BLaER1 treated with 17β-estradiol and CSF1 and Interleukin-3, amounts not matched to agents 10 nM and 100 nM (cell line): Measurements from ENCODE around the gene POU4F3.

Experiments
- H3K27ac ChIP-seq, 11 experiments: shearing (Covaris generic); formaldehyde crosslinking; 2 replicates each; pipeline ENCODE4 v1.8.1; 2022
- H3K27me3 ChIP-seq, 11 experiments: shearing (Covaris generic); formaldehyde crosslinking; 2 replicates each; pipeline ENCODE4 v1.8.1; 2022
- H3K36me3 ChIP-seq, 11 experiments: shearing (Covaris generic); formaldehyde crosslinking; 2 replicates each; pipeline ENCODE4 v1.8.1; 2022
- H3K4me1 ChIP-seq, 10 experiments: shearing (Covaris generic); formaldehyde crosslinking; 2 replicates each; pipeline ENCODE4 v1.8.1; 2022
- H3K4me2 ChIP-seq, 11 experiments: shearing (Covaris generic); formaldehyde crosslinking; 2 replicates each; pipeline ENCODE4 v1.8.1; 2022
- H3K4me3 ChIP-seq, 10 experiments: shearing (Covaris generic); formaldehyde crosslinking; 2 replicates each; pipeline ENCODE4 v1.8.1; 2022
- H3K9ac ChIP-seq, 11 experiments: shearing (Covaris generic); formaldehyde crosslinking; 2 replicates each; pipeline ENCODE4 v1.8.1; 2022
- H3K9me3 ChIP-seq, 11 experiments: shearing (Covaris generic); formaldehyde crosslinking; replicated peaks in 1 of 11; 2 replicates each; pipeline ENCODE4 v1.8.1; 2022
- H4K20me1 ChIP-seq, 11 experiments: shearing (Covaris generic); formaldehyde crosslinking; 2 replicates each; pipeline ENCODE4 v1.8.1; 2022
- Cebpa-rat ChIP-seq, 11 experiments: shearing (Covaris generic); IDR thresholded peaks; 2 replicates each; pipeline ENCODE4 v1.8.1; 2022

Gene POU4F3

GRCh38 chr5:146334074-146334533 lies 4.5 kb upstream of the POU4F3 start:
- no peak overlapping the region for H3K27ac ChIP-seq
- H3K9me3 ChIP-seq: peaks cover 0 to 19% (median 13%) of the 10 kb centered on the region in 11 experiments; a peak in 17 of 22 replicates
- H3K4me2 ChIP-seq: no peak overlapping the region
- H3K4me3 ChIP-seq: no peak overlapping the region
- TF ChIP-seq Cebpa-rat (IDR thresholded peaks at IDR 0.05): no peak
- peaks cover 18 to 33% (median 28%) of the 10 kb centered on the region in 11 experiments; a peak in 20 of 22 replicates for H3K27me3 ChIP-seq
- no peak overlapping the region for H3K9ac ChIP-seq
- no peaks in the 10 kb centered on the region for H3K4me1 ChIP-seq
- no peaks in the 10 kb centered on the region for H3K36me3 ChIP-seq
- H4K20me1 ChIP-seq: no peaks in the 10 kb centered on the region; a peak in 1 of 22 replicates

- Histone ChIP-seq H3K27me3 (peaks cover 28 to 53% (median 48%) of the 10 kb centered on the region in 11 experiments), H3K27ac (no peak overlapping the region), H3K9me3 (peaks cover 11 to 35% (median 27%) of the 10 kb centered on the region in 11 experiments; a peak in 19 of 22 replicates), H4K20me1 (peaks cover 0 to 7% (median 0%) of the 10 kb centered on the region in 11 experiments; a peak in 3 of 22 replicates), H3K4me3 (no peak overlapping the region), H3K9ac (no peak overlapping the region), H3K4me2 (no peak overlapping the region), H3K36me3 (no peaks in the 10 kb centered on the region), H3K4me1 (no peaks in the 10 kb centered on the region)
- no peak for TF ChIP-seq Cebpa-rat (IDR thresholded peaks at IDR 0.05)
These were observed 2.4 kb upstream of the POU4F3 start for GRCh38 chr5:146336197-146336596.

- H3K27me3 ChIP-seq: peaks cover 40 to 65% (median 60%) of the 10 kb centered on the region in 11 experiments
- no peaks in the 10 kb centered on the region for H3K4me1 ChIP-seq
- no peak overlapping the region for H3K4me3 ChIP-seq
- no peak overlapping the region for H3K9ac ChIP-seq
- no peak overlapping the region for H3K27ac ChIP-seq
- no peaks in the 10 kb centered on the region for H3K36me3 ChIP-seq
- no peak for TF ChIP-seq Cebpa-rat (IDR thresholded peaks at IDR 0.05)
- peaks cover 11 to 37% (median 27%) of the 10 kb centered on the region in 11 experiments; a peak in 19 of 22 replicates for H3K9me3 ChIP-seq
- H3K4me2 ChIP-seq: no peak overlapping the region
- peaks cover 0 to 7% (median 0%) of the 10 kb centered on the region in 11 experiments; a peak in 3 of 22 replicates for H4K20me1 ChIP-seq
These were observed 1.3 kb upstream of the POU4F3 start for GRCh38 chr5:146337264-146337904.

- H3K4me2 ChIP-seq: no peak overlapping the region
These were observed 711 bp upstream of the POU4F3 start for GRCh38 chr5:146337928-146338327.

GRCh38 chr5:146339715-146340259 lies 1.1 kb downstream of the POU4F3 start:
- H4K20me1 ChIP-seq: peaks cover 0 to 13% (median 0%) of the 10 kb centered on the region in 11 experiments; a peak in 5 of 22 replicates
- no peaks in the 10 kb centered on the region for H3K36me3 ChIP-seq
- no peak overlapping the region for H3K9ac ChIP-seq
- H3K9me3 ChIP-seq: peaks cover 11 to 45% (median 27%) of the 10 kb centered on the region in 11 experiments; a peak in 19 of 22 replicates
- peaks cover 62 to 89% (median 84%) of the 10 kb centered on the region in 11 experiments for H3K27me3 ChIP-seq
- no peaks in the 10 kb centered on the region for H3K4me1 ChIP-seq
- no peak for TF ChIP-seq Cebpa-rat (IDR thresholded peaks at IDR 0.05)
- no peak overlapping the region for H3K4me3 ChIP-seq
- H3K4me2 ChIP-seq: no peak overlapping the region
- H3K27ac ChIP-seq: no peak overlapping the region

More at GRCh38 chr5:146337928-146338327, 711 bp upstream of the POU4F3 start:
- no peaks in the 10 kb centered on the region for H3K4me1 ChIP-seq
- H3K36me3 ChIP-seq: no peaks in the 10 kb centered on the region
- peaks cover 0 to 7% (median 0%) of the 10 kb centered on the region in 11 experiments; a peak in 4 of 22 replicates for H4K20me1 ChIP-seq
- no peak overlapping the region for H3K9ac ChIP-seq
- peaks cover 45 to 71% (median 66%) of the 10 kb centered on the region in 11 experiments for H3K27me3 ChIP-seq
- H3K27ac ChIP-seq: no peak overlapping the region
- no peak for TF ChIP-seq Cebpa-rat (IDR thresholded peaks at IDR 0.05)
- peaks cover 11 to 41% (median 27%) of the 10 kb centered on the region in 11 experiments; a peak in 19 of 22 replicates for H3K9me3 ChIP-seq
- H3K4me3 ChIP-seq: no peak overlapping the region

GRCh38 chr5:146340260-146341081 lies 1.8 kb downstream of the POU4F3 start:
- Histone ChIP-seq H3K36me3 (no peaks in the 10 kb centered on the region), H3K27me3 (peaks cover 62 to 94% (median 89%) of the 10 kb centered on the region in 11 experiments), H3K9me3 (peaks cover 12 to 48% (median 30%) of the 10 kb centered on the region in 11 experiments; a peak in 20 of 22 replicates), H3K4me2 (no peak overlapping the region), H4K20me1 (peaks cover 0 to 13% (median 0%) of the 10 kb centered on the region in 11 experiments; a peak in 5 of 22 replicates), H3K9ac (no peak overlapping the region), H3K27ac (no peak overlapping the region), H3K4me3 (no peak overlapping the region), H3K4me1 (no peaks in the 10 kb centered on the region)
- no peak for TF ChIP-seq Cebpa-rat (IDR thresholded peaks at IDR 0.05)

GRCh38 chr5:146341854-146342253 lies 3.2 kb downstream of the POU4F3 start:
- TF ChIP-seq Cebpa-rat (IDR thresholded peaks at IDR 0.05): no peak
- Histone ChIP-seq H3K9me3 (peaks cover 15 to 56% (median 37%) of the 10 kb centered on the region in 11 experiments; a peak in 20 of 22 replicates), H3K9ac (no peak overlapping the region), H3K4me3 (no peak overlapping the region), H3K4me2 (no peak overlapping the region), H3K4me1 (no peaks in the 10 kb centered on the region), H3K36me3 (no peaks in the 10 kb centered on the region), H3K27ac (no peak overlapping the region), H3K27me3 (peaks cover 62 to 92% (median 88%) of the 10 kb centered on the region in 11 experiments), H4K20me1 (peaks cover 0 to 13% (median 0%) of the 10 kb centered on the region in 11 experiments; a peak in 5 of 22 replicates)

GRCh38 chr5:146342519-146342881 lies 3.9 kb downstream of the POU4F3 start:
- Histone ChIP-seq H3K27ac (no peak overlapping the region), H3K36me3 (no peaks in the 10 kb centered on the region), H3K4me2 (no peak overlapping the region), H4K20me1 (peaks cover 0 to 13% (median 0%) of the 10 kb centered on the region in 11 experiments; a peak in 5 of 22 replicates), H3K4me1 (no peaks in the 10 kb centered on the region), H3K4me3 (no peak overlapping the region), H3K9ac (no peak overlapping the region), H3K9me3 (peaks cover 15 to 53% (median 37%) of the 10 kb centered on the region in 11 experiments; a peak in 20 of 22 replicates), H3K27me3 (peaks cover 56 to 86% (median 82%) of the 10 kb centered on the region in 11 experiments)
- TF ChIP-seq Cebpa-rat (IDR thresholded peaks at IDR 0.05): no peak
